HG03565 (cell line): ENCODE data around the gene LHFPL6.
A peak's percentile ranks its signal among the peaks of the same experiment; 100 is the strongest.

Source experiments
- ATAC-seq: cut with Tn5 transposase; IDR thresholded peaks from one replicate; pipeline ENCODE4 v1.9.1; 2021; ENCODE audit warnings: mild to moderate bottlenecking, moderate library complexity; ENCODE audit not compliant: unreplicated experiment

LHFPL6 gene

DNA sequence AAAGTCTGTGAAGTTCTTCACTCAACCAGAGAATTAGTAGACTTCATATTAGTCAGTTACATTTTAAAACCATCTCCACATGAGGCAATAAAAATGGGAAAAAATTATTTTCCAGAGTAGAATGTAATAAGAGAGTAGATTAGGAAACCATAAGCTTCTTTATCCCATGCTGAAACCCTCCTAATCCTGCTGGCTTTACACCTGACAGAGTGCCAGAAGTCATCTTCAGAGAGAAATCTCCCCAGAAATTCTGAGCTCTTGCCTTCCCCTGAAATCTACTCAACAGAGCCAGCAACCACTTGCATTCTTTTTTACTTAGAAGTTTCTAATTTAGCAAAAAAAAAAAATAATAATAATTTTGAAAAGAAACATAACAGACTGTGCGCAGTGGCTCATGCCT, 284.8 kb downstream of the LHFPL6 start:
- no peak for ATAC-seq

DNA sequence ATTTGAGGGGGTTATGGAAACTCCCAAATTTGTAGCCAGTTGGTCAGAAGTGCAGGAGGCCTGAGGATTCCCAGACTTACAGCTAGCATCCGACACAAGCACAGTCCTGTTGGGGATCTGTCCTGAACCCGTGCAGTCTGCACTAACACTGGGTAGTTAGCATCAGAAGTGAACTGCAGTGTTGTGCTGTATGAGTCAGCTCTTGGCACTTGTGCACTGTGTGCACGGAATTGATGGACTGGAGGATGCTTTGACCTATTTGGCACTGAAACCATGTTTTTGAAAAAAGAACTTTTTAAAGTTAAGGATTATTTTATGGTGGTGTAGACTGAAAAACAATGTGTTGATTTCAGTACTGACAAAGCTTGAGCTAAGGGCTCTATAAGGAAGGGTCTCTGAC, 285.7 kb downstream of the LHFPL6 start:
- ATAC-seq = no peak

DNA sequence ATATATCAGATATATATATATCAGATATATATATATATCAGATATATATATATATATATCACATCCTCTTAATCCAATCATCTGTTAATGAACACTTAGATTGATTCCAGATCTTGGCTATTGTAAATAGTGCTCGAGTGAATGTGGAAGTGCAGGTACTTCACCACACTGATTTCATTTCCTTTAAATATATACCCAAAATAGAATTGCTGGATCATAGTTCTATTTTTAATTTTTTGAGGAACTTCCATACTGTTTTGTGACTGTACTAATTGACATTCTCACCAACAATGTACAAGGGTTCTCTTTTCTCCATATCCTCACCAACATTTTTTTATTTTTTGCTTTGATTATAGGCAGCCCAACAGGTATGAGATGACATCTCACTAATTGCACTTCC, 287.2 kb downstream of the LHFPL6 start:
- no peak for ATAC-seq

DNA sequence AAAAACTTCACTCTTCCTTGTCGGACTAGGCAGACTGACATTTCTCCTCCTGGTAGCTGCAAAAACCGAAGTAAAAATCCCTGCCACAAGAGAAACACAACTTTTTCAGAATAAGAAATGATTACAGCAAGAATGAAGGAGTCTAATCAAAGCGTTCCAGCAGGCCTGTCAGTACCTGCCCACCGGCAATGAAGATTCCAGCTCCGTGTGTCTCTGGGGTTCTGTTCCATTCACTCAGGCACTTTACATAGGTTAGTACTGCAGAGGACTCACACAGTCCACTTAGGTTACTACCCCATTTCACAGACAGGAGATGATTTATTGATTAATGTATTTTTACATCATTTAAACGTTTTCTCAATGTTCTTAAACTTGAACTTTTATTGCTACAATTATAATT, 289.3 kb downstream of the LHFPL6 start:
- ATAC-seq = no peak

DNA sequence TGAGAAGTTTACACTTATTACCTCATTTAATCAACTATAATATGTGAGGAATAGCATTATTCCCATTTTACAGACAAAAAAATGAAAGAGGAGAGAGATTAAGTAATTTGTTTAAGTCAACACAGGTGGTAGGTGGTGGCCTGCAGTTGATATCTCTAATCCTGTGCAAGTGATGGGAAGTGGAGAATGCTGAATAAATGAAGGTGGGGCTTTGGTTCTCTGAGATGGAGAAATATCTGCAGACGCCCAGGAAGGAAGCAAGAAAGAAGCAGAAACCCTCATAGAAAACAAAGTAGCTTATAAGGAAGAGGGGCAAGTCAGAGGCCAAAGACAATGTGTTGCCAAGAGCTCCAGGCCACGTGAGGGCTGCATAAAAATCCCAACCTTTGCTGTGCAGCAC, 290.4 kb downstream of the LHFPL6 start:
- no peak for ATAC-seq

DNA sequence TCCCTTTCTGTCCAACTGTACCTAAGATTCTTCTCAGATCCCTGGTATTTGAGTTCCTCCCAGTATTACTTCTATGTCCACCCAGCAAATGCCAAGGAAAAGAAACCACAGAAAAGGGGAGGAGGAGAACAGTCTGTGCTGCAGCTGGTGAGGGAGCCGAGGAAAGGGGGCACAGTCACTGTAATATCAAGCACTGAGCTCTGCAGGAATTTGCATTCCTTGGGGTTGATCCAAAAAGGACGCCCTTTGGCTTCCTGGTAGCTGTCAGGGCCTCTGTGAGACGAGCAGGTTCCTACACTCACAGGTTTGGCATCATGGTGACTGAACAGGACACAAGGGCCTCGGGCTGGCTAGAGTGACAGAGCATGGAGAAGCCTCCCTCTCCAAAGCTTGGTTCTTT, 291.4 kb downstream of the LHFPL6 start:
- ATAC-seq = no peak

DNA sequence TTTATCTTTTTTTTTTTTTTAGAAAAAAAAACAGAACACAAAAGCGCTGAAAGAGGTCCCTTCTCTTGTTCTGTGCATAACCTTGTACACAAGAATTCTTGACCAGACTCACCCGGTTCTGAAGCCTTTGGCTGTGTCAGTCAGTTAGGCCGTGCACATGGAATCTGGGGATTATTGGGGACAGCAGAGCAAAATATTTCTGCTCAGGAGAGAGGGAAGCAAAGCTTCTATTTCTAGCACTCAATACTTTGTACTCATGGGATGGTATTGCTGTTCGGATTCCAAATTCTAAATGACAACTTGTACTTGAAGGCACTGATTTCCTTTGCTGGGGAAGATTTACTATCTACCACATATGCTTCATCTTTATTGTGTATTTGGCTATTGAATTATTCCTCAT, 292.0 kb downstream of the LHFPL6 start:
- no peak for ATAC-seq

DNA sequence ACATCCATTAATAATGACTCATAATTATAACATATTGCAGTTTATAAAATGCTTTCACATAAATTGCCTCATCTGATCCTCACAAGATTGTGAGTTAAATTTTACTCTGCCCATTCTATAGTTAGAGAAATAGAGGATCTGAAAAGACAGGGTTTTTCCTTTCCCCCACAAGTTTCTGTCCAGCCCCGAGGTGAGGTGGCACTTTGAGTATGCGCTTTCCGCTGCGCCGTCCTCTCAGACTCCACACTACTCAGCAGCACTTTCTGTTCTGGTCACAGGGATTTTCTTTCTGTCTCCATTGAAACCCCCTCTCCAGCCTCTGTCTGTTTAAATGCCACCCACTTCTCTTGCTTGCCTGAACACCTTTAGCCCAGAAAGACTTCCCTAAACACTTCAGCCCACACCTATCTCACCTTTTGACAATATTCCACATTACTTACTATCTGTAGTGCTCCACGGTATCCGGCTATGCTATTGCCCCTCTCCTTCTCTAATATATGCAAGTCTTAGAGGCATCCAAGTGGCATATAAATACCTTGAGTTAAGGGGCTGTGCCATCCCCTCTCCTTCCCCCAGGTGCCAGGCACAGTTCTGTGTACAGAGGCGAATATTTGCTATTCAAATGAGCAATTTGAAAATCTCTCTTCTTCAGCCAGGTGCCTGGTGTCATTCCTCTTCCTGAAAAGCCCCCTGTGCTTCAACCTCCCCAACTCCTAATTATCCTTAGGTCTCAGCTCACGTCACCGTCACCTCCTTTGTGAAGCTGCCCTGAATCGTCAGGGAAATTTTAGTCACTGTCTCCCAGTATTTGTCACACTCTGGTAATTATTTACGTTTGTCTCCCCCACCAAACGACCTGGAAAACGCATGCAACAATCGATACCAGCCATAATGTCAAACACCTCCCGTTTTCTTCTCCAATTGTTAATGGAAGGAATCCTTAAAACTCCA, 296.1 kb downstream of the LHFPL6 start:
- ATAC-seq = peak; percentile 92

DNA sequence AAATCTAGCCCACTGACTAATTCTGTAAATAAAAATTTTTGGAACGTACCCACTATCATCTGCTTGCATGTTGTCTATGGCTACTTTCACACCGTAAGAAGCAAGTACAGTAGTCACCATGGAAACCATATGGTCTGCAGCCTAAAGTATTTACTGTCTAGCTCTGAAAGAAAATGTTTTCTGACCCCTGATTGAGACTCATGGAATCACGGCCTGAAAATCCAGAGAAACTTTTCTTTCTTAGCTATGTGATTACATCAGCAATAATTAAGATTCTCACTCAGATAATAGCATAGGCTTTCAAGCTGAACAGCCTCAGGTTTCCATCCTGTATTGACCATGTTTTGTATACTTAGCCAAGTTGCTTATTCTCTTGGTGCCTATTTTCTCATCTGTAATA, 300.2 kb downstream of the LHFPL6 start:
- no peak for ATAC-seq

DNA sequence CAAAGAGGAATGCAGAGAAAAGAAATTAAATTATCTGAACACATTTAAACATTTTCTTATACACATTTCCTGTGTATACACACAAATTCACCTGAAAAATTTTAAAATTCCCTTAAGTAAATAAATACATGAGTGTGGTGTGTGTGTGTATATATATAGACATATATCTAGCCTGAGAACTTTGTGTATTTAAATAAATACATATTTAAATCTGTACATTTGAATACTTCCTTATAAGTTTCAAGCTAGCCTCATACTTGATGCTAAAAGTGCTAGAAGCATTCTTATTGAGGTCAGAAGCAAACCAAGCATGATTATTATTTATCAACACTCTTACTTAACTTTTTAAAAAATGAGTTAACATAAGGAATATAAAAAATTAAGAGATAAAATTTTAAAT, 304.0 kb downstream of the LHFPL6 start:
- ATAC-seq = no peak

DNA sequence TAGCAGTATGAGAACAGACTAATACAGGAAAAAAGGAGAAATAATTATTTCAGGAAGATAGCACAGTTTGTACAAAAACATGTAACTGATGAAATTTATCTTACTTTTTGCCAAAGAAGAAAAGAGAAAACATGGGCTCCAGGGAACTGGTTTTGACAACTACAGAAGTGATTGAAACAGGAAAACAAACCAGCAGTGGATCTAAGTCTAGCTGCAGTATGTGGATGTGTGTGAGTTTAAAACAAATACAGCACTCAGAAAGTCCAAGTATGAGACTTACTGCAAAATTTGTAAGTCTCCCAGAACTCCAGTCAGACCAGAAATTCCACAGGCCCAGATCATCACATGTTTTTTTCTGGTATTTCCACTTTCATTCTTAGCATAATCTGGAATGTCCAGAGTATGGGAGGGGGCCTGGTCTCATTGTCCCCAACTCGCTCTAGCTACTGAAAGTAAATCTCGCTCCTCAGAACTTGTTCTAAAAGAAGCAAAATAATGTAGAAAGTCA, 305.3 kb downstream of the LHFPL6 start:
- no peak for ATAC-seq

DNA sequence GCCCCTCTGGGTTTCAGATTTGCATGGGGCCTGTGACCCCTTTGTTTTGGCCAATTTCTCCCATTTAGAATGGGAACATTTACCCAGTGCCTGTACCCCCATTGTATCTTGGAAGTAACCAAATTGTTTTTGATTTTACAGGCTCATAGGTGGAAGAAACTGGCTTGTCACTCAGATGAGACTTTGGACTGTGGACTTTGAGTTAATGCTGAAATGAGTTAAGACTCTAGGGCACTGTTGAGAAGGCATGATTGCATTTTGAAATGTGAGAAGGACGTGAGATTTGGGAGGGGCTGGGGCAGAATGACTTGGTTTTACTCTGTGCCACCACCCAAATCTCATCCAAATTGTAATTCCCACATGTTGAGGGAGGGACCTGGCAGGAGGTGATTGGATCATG, 306.0 kb downstream of the LHFPL6 start:
- ATAC-seq = no peak

DNA sequence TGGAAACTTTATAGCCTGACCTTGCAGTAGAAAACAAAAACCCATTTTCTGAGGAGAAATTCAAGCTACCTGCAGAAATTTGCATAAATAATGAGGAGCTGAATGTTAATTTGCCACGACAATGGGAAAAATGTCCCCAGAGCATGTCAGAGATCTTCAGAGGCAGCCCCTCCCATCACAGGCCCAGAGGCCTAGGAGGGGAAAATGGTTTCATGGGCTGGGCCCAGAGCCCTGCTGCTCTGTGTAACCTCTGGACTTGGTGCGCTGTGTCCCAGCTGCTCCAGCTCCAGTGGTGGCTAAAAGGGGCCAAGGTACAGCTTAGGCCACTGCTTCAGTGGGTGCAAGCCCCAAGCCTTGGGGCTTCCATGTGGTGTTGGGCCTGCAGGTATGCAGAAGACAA, 306.8 kb downstream of the LHFPL6 start:
- no peak for ATAC-seq
